HG02981 (cell line): ENCODE results near the gene TIMP1.

Experiments
- ATAC-seq: cut with Tn5 transposase; IDR thresholded peaks from one replicate; pipeline ENCODE4 v1.9.1; 2021; ENCODE audit warnings: mild to moderate bottlenecking, moderate library complexity; ENCODE audit not compliant: unreplicated experiment

TIMP1 gene

GRCh38 chrX:47581731-47582647 is at the start of gene TIMP1:
TIMP1 (plus strand) TSS chrX:47582436; CDS start chrX:47583416, 980 bp downstream.
- ATAC-seq, result peak; percentile 91

DNA sequence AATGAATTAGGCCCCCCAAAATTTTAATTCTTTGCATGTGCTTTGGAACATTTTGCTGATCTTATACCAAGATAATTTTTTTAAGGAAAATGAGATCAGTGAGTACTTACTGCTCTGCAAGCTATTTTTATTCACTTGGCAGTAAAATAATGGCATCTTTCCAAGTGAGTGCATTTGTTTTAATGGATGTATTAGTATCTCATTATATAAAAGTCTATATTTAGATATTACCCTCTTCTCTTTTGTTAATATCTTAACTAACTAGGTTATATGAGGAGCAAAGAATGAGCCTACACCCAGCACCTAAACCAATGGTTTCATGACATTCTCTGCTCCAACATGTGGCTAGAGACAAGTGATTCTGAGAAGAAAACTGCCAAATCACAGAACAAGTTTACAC is 42.4 kb upstream of the TIMP1 start:
- ATAC-seq, result no peak

- no peak for ATAC-seq
Measured at GRCh38 chrX:47540754-47541538, 41.3 kb upstream of the TIMP1 start.

GRCh38 chrX:47543496-47543895 is 38.7 kb upstream of the TIMP1 start:
- ATAC-seq, result no peak

- ATAC-seq, result peak; percentile 93
Measured at GRCh38 chrX:47556045-47556623, 26.1 kb upstream of the TIMP1 start.

GRCh38 chrX:47558436-47558835 is 23.8 kb upstream of the TIMP1 start:
- ATAC-seq, result no peak

DNA sequence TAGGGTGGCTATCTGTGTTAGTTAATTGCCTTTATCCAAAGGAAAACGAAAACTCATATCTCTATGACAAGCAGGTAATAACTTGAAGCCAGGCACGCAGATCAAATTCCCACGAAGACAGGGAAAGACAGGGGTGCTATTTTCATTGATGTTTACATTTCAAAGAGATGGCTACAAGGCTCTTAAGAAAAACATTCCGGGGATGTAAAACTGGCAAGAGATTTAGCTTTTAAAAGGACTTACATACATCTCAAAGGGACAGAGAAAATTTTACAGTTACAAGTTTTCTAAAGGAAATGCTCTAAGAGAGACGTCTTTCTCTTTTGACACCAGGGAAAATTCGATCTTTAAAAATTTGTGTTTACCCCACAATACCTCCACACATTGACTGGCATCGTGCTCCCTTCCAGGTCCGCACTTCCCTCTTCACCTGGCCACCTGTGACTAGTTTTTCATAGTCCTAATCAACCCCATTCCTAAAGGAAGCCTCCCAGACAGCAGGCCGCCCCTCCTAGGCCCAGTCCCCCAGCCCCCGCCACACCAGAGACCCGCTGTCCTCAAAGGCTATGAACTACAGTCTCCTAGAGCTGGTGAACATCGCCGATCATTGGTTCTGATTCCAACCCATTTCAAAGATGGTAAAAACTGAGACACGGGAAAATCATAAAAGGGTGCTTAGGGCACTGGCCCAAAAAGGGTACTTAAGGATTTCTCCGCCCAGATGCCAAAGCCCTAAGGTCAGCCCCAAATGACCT is 21.9 kb upstream of the TIMP1 start:
- ATAC-seq, result no peak

- peak; percentile 87 for ATAC-seq
Measured at GRCh38 chrX:47560934-47561658, 21.1 kb upstream of the TIMP1 start, which contains the start of gene ARAF. ARAF (plus strand) TSS chrX:47561205; CDS start chrX:47562968, 1,763 bp downstream.

DNA sequence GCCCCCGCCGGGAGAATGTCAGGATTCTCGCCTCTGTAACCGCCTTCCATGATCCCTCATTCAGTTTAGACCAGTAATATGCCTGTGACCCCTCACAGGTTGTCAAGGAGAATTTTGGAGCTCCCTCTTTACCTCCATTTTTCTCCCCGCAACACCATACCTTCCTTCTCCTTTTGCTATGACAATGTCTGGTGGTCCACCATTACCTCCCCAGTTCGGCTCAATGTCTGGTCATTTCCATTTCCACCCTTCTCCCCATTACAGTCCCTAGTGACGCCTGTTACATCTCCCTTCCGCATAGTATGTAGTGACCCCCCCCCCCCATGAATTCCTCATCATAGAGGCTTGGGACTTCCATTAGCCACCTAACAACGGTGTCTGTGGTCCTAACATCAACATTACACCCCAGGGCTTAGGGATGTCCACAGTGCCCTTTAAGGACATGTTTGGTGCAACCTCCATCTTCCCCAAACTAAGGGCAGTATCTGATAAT is 20.5 kb upstream of the TIMP1 start:
- ATAC-seq, result no peak

GRCh38 chrX:47562615-47563243 is 19.5 kb upstream of the TIMP1 start:
- no peak for ATAC-seq

DNA sequence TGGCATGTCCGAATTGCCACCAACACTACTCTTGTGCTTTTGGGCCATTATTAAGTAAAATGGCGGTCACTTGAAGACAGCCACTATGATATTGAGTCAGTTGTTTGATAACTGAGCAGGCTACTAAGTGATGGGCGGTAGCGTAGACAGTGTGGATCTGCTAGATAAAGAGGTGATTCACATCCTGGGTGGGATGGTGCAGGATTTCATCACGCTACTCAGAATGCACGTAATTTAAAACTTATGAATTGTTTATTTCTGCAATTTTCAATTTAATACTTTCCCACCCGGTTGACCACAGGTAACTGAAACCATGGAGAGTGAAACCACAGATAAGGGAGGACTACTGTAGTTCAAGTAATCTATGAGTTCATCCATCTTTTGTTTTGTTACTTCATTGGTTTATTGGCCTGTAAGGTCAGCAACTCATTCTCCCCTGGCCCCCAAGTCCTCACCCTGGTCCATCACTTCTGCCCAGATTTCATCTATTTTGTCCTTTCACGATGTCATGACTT is 18.4 kb upstream of the TIMP1 start:
- no peak for ATAC-seq

DNA sequence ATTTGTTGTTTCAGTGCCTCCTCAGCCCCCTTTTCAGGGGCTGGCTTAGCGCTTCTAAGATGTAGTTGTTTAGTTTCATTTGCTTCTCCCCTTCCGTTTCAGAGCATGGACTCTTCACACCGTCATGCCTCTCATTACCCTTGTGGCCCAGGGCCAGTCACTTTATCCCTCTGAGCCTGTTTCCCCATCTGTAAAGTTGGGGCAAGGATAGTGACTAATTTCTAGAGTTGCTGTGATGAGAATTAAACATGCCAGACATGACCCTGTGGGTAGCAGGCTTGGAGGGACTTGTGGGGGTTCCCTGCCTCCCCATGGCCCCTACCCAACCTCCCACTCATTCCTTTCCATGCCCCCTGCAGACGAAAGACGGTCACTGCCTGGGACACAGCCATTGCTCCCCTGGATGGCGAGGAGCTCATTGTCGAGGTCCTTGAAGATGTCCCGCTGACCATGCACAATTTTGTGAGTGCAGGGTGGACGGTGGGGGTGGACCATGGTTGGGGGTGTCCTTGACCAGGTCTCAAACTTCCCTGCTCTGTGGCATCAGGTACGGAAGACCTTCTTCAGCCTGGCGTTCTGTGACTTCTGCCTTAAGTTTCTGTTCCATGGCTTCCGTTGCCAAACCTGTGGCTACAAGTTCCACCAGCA is 17.7 kb upstream of the TIMP1 start:
- no peak for ATAC-seq

DNA sequence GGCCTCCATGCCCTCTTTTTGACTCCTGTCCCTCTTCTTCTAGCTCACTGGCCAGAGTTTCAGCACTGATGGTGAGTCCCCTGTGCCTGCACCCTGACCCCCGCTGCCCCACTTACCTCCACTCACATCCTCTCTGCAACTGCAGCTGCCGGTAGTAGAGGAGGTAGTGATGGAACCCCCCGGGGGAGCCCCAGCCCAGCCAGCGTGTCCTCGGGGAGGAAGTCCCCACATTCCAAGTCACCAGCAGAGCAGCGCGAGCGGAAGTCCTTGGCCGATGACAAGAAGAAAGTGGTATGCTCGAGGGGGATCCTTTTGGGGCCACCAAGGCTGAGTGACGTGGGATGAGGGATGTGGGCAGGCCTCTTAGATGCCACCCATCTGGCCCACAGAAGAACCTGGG is 15.4 kb upstream of the TIMP1 start:
- ATAC-seq, result no peak

GRCh38 chrX:47568656-47569295 is 13.5 kb upstream of the TIMP1 start:
- ATAC-seq, result no peak

DNA sequence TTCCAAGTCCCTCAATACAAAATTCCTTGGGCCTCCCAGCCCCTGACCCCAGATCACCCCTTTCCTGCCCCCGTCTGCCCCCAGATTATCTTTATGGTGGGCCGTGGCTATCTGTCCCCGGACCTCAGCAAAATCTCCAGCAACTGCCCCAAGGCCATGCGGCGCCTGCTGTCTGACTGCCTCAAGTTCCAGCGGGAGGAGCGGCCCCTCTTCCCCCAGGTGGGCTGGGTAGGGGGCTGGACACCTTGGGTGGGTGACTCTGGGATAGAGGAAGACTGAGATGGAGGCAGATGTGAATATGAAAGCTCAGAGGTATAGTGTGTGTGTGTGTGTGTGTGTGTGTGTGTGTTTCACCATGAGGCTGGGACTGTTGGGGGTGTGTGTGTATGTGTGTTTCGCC is 11.4 kb upstream of the TIMP1 start:
- ATAC-seq, result no peak

- no peak for ATAC-seq
Measured at GRCh38 chrX:47571215-47571614, 11.0 kb upstream of the TIMP1 start.

- no peak for ATAC-seq
Measured at GRCh38 chrX:47571896-47572295, 10.3 kb upstream of the TIMP1 start.

- ATAC-seq, result no peak
Measured at GRCh38 chrX:47572773-47573340, 9.4 kb upstream of the TIMP1 start.
